PC-9 (cell line): ENCODE results near the gene SH3PXD2B.

Source experiments
- EZH2 ChIP-seq: fragments of 200-600 bp; sonication (generic); IDR thresholded peaks from 2 replicates; pipeline ENCODE4 v1.8.0; 2017; ENCODE audit warnings: antibody characterized with exemption, low read depth
- TF ChIP-seq, protein P1 (sequence below): fragments of 200-600 bp; sonication (generic); conservative IDR thresholded peaks from 2 replicates; pipeline ENCODE4 v1.6.1; 2017; ENCODE audit warnings: mixed run types, antibody characterized with exemption, mild to moderate bottlenecking, moderate library complexity

DNA sequence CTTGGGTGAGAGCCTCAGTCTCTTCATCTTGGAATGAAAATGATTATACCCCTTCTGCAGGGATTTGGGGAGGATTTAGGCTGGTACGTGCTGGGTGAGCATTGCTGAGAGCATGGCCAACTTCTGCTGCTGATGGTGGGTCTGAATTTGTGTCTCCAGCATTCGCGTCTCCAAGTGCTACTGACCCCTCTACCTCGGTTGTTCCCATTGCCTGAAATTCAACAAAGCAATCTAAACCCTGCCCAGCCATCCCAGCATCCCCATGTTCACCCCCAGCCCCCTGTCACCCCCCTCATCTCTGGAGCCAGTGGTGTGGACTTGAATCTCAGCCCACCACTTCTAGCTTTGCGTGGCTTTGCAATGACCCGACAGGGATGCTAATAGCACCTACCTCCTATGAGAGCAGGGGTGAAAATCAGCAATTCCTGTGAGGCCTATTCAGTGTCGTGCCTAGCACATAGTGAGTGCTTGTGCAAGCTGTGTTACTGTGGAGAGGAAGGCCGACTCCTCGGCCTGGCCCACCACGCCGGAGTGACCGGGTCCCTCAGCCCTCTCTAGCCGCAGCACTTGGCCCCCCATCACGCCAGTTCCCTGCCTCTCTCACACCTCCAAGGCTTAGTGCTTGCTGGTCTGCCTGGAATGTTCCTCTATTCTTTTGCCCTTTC, 43.4 kb upstream of the SH3PXD2B start:
- TF ChIP-seq, protein P1, sequence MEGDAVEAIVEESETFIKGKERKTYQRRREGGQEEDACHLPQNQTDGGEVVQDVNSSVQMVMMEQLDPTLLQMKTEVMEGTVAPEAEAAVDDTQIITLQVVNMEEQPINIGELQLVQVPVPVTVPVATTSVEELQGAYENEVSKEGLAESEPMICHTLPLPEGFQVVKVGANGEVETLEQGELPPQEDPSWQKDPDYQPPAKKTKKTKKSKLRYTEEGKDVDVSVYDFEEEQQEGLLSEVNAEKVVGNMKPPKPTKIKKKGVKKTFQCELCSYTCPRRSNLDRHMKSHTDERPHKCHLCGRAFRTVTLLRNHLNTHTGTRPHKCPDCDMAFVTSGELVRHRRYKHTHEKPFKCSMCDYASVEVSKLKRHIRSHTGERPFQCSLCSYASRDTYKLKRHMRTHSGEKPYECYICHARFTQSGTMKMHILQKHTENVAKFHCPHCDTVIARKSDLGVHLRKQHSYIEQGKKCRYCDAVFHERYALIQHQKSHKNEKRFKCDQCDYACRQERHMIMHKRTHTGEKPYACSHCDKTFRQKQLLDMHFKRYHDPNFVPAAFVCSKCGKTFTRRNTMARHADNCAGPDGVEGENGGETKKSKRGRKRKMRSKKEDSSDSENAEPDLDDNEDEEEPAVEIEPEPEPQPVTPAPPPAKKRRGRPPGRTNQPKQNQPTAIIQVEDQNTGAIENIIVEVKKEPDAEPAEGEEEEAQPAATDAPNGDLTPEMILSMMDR: no peak
- TF ChIP-seq EZH2: no peak
